ENCODE data around the gene WNK2.

The WNK2 gene

DNA sequence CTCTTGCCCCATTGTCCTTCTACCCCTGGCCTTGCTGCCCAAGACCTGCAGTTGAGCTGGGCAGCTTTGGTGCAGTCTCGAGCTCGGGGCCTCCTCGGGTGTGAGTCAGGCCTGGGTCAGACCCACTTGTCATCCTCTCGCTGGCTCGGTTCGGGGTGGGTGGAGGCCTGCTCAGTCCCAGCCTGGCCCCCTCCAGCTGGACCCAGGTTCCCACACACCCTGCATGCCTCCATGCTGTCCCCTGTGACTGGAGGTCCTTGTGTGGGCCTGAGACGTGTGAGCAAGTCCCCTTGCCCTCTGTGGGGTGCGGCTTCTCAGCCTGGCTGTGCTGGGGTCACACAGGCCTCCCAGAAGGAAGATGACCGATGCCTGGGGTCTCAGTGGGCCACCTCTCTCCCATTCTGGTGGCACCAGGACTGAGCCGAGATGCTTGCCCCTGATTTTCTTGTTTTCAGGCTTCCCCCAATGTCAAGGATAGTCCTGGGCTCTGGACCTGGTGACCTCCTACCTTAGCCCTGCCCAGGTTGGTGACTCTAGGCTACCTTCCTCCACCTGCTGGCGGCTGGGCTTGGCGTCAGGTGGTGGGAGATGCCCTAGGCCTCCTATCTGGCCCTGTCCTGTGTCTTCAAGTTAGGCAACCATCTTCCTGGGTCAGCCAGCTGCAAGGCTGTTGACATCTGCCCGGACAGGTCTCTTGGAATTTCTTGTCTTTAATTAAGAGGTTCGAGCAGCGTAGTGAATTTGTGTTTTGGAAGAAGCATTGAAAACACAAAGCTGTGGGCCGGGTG, 15.1 kb downstream of the WNK2 start:
- no peak for DNase-seq

GRCh38 chr9:93200449-93200742, 16.5 kb downstream of the WNK2 start:
- DNase-seq, result no peak

- no peak for DNase-seq
These were observed 17.0 kb downstream of the WNK2 start for GRCh38 chr9:93200989-93201334.

DNA sequence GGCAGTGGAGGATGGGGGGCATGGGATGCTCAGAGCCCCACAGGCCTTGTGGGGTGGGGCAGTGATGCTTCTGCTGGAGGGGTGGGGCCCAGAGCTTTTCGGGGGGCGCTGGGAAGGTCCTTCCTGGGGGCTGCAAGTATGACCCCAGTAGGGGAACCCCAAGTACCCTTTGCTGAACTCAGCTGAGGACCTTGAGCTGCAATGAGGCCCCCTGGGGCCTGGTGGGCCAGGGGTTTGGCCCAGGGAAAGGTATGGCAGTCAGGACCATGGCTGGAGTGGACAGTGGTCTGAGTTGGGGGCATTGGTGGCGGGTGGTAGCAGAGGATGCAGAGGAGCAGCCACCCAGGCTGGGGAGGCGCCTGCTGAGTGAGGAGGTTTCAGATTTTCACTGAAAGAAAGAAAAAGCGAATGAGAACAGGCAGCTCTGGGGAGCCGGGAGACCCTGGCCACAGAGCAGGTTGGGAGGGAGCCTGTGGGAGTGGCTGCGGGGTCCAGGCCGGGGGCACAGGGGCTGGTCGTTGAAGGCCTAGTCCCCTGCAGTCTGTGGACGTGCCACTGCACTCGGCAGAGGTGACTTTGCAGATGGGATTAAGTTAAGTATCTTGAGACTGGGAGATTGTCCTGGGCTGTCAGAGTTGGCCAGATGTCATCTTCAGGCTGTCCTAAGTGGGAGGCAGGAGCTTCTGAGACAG, 19.2 kb downstream of the WNK2 start:
- DNase-seq, result no peak

DNA sequence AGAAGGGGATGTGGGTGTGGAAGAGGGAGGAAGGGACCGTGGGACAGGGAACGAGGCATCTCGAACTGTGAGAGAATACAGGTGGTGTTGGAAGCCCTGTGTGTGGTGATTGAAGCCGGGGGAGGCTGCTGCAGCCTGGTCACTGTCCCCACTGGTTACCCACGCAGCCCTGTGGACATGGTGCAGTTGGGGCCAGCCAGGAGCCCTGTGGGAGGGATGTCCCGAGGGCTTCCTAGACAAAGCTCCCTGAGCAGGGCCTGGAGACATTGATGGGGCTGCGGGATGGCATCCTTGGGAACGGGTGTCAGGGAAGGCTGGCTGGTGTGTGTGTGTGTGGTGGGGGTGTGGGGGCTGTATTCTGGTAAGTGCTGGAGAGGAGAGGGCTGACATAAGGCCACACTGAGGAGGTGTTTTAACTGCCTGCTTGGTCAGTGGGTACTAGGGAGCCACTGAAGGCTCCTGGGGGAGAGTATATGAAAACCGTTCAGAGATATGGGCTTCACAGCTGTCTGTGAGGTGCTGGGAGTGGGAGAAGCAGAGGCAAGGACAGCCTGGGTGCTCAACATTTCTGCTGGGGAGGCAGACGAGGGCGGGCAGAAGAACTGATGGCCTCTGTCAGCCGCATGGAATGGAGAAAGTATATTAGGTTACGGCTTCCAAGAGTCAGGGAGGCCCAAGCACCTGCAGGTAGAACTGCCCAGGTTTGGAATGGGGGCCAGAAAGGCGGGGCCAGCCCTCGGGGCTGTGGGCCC, 20.0 kb downstream of the WNK2 start:
- no peak for DNase-seq

GRCh38 chr9:93204470-93205043, 20.6 kb downstream of the WNK2 start:
- DNase-seq, result no peak

DNA sequence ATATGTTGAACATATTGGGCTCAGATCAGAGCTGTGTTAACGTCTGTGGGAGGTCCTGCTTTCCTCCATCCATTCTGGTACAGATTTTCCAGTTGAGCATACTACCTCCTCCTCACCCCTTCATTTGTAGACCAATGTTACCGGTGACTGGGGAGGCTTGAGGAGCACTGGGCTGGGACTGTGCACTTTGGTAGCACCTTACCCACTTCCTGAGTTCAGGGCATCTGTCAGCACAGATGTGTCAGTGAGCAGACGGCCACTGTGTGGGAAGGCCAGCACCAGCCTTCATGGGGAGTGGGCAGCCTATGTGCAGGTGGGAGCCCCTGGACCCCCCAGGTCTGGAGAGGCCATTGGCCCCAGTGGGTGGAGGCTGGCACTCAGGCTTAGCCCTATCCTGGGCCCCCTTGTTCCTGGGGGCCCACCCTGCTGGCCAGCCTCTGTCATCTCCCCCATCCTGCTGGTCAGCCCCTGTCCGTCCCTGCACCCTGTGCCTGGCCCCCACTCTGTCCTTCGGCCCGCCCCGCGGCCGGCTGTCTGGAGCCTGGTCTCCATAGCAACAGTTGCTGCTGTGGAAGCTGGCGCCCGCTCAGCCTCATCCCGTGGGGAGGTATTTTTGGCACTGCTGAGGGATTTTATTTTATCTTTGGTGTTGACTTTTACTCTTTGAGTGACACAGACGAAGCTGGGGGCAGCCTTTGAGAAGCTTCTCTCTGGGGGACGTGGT, 21.3 kb downstream of the WNK2 start:
- peak in 23 of 56 donors; percentile 14 to 64 (median 43) for DNase-seq

DNA sequence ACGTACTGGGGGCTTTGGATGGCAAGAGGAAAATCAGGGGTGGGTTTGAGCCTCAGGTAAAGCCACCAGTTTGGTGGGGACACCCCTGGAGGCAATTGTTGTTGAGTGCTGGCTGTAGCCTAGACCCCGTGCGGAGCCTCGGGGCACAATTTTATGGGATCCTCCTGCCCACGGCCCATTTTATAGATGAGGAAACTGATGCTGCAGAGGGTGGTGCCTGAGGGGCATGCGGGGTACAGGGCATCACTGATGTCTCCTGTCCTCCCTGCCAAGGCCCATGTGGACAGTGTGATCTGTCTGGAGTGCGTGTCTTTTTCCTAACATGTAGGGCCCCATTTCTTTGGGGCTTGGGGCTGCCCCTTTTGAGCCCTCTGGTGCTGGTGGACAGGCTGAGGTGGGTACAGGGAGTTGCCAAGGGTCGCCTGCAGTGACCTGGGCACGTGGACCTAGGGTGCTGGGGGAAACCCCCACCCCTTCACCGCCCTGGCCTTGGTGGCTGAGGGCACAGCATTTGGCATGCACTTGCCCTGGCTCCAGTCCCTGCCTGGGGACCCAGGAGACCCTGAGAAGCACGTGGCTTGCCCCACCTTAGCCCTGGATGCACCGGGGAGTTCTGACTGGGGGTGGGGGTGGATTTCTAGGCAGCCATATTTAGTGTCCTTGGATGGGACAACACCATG, 22.1 kb downstream of the WNK2 start:
- DNase-seq, result no peak

GRCh38 chr9:93206576-93207155, 22.7 kb downstream of the WNK2 start:
- no peak for DNase-seq

- DNase-seq, result peak in 32 of 56 donors; percentile 22 to 80 (median 52)
These were observed 23.4 kb downstream of the WNK2 start for GRCh38 chr9:93207326-93207814.

- no peak for DNase-seq
These were observed 24.2 kb downstream of the WNK2 start for GRCh38 chr9:93207860-93208734.

- no peak for DNase-seq
These were observed 25.2 kb downstream of the WNK2 start for GRCh38 chr9:93209097-93209496.

DNA sequence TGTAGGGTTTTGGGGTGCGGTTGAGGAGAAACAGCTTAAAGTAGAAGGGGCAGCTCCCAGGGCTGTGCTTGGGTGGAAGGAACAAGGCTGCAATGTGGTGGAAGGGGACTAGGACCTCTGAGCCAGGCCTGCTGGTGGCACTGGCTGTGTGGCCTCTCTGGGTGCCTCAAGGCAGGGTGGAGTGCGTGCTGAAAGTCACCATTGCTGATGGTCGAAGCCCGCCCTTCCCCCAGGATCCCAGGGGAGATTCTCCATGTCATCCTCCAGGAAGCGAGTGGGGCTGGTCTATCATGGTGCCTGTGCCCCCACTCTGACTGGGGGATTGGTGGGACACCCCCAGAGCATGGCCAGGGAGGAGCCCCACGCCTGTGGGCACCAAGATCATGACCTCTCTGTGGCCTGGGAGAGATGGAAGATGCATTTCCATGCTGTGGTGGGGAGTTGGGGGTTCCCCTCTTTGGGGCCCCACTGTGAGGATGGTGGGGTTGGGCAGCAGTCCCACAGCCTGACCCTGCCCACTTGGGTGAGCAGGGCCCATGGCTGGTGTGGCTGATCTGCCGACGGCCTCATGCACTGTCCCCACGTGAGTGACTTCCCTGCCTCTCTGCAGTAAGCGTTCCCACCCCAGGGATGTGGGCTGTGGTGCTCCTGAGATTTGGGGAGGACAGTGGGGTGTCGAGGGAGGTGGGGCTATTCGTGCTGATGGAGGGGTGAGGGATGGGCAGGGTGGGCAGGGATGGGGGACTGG, 25.8 kb downstream of the WNK2 start:
- no peak for DNase-seq

DNA sequence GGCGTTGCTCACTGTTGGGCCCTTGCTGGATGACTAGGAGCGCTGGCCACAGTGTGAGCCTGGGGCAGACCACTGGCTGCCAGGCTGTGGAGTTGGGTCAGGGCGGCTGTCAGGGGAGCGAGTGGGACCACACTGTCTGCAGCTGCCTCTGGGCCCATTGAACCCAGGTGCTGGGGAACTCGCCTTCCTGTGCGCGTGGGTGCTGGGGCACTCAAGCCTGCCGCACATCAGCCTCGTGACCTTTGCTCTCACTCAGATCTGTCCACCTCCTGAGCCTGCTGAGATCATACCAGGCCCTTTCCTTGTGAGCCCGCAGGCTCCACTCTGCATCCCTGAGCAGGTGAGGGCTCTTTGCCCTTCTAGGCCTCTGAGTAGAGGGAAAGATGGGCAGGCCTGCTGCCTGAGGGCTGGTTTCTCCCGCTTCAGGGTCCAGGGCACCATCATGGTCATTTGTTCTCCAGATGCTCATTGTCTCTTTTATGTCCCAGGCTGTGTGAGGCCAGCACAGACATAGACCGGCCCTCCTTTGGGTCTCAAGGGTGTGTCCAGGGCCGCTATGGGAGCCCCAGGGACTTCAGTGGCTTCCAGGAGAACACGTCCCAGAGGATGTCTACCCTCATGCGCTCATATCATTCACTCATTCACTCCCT, 26.5 kb downstream of the WNK2 start:
- DNase-seq, result no peak

GRCh38 chr9:93210974-93211653, 27.2 kb downstream of the WNK2 start:
- DNase-seq, result no peak

- no peak for DNase-seq
These were observed 27.7 kb downstream of the WNK2 start for GRCh38 chr9:93211654-93212001.

GRCh38 chr9:93212409-93212808, 28.5 kb downstream of the WNK2 start:
- DNase-seq, result no peak

GRCh38 chr9:93216073-93216365, 32.1 kb downstream of the WNK2 start:
- DNase-seq, result no peak
